ENCODE data around the gene COX18. TPM values are rescaled to one million over a fixed set of nuclear protein-coding genes. Genes with fewer than 3 reads are reported as not detected.
A peak's percentile ranks its signal among the peaks of the same experiment; 100 is the strongest.

Gene COX18, protein sequence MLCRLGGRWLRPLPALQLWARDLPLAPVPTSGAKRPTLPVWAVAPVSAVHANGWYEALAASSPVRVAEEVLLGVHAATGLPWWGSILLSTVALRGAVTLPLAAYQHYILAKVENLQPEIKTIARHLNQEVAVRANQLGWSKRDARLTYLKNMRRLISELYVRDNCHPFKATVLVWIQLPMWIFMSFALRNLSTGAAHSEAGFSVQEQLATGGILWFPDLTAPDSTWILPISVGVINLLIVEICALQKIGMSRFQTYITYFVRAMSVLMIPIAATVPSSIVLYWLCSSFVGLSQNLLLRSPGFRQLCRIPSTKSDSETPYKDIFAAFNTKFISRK
- total RNA-seq = 10.2 and 22.9 TPM in 2 replicates

DNA sequence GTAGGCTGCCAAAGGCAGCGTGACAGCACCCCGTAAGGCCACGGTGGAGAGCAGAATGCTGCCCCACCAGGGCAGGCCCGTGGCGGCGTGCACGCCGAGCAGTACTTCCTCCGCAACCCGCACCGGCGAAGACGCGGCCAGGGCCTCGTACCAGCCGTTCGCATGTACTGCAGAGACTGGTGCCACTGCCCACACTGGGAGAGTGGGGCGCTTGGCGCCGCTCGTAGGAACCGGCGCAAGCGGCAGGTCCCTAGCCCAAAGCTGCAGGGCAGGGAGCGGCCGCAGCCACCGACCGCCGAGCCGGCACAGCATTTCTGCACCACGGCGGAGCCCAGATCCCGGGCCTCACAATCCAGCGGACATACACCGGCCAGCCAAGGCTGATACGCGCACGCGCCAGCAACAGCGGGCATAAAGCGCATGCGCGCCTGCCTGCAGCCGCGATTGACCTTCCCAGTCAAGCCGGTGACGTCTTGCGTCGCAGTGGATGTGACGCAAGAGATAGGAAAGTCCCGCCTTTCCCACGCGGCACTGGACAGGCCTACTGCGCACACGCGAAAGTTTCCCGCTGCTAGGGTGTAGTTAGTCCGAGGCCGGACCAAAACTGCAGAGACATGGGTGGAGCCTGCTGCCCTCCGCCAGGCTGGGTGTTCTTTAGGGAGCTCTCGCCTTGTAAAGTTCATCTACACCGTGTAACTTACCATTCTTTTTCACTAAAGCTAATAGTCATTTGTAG lies at the start of gene COX18:
COX18 (minus strand) TSS at position 379 of the 736 bp plus-strand sequence; CDS start at position 312, 67 bp downstream.
- DNase-seq = peak; percentile 99

- no peak for DNase-seq
Observed at GRCh38 chr4:73109493-73109892, 40.0 kb upstream of the COX18 start.

- no peak for DNase-seq
Observed at GRCh38 chr4:73104695-73105094, 35.2 kb upstream of the COX18 start.

- DNase-seq = no peak
Observed at GRCh38 chr4:73103799-73104503, 34.4 kb upstream of the COX18 start.

DNA sequence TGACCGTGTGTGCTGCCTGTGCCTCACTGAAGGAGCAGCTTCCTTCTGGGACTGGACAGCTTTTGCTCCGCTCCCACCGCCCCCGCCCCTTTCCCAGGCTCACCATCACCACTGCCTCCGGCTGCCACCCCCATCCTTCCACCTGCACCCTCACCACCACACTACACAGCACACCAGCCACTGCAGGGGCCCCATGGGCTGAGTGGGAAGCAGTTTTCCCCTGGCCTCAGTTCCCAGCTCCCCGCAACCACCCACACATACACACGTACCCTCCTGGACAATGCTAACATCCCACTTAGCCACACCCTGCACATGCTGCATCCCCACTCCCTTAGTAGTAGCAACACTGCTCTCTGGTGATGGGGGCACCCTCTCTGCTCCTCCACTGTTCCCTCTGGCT lies 29.6 kb upstream of the COX18 start:
- DNase-seq = peak; percentile 13

DNA sequence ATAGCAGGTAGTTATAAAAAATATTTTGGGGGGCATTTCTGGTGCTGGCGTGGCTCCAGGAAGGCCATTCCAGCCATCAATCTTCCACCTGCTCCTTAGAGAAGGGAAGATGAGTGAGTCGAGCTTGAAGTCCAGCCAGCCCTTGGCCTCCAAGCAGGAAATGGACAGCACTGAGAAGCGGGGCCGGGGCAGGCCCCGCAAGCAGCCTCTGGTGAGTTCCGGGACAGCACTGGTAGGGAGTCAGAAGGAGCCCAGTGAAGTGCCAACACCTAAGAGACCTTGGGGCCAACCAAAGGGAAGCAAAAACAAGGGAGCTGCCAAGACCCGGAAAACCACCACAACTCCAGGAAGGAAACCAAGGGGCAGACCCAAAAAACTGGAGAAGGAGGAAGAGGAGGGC lies 29.2 kb upstream of the COX18 start:
- peak; percentile 49 for DNase-seq

- no peak for DNase-seq
Observed at GRCh38 chr4:73098016-73098415, 28.5 kb upstream of the COX18 start.

GRCh38 chr4:73092868-73093267 lies 23.4 kb upstream of the COX18 start:
- no peak for DNase-seq

DNA sequence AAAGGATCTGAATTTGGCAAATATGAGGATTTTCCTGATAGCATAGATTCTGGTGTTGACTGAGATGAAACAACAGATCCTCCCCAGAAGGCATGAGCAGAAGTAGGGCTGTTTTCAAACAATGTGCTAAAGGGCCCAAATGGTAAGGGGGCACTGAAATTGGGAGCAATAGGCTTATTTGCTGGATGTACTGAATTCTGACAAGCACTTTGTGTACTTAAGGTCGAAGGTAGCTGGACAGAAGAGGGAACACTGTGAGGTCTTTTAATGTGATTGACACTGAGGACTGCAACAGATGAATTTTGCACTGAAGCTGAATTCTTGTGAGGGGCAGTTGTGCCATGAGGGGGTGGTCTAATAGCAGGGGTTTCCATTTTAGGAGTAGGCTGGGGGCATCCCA lies 21.2 kb upstream of the COX18 start:
- DNase-seq = no peak

DNA sequence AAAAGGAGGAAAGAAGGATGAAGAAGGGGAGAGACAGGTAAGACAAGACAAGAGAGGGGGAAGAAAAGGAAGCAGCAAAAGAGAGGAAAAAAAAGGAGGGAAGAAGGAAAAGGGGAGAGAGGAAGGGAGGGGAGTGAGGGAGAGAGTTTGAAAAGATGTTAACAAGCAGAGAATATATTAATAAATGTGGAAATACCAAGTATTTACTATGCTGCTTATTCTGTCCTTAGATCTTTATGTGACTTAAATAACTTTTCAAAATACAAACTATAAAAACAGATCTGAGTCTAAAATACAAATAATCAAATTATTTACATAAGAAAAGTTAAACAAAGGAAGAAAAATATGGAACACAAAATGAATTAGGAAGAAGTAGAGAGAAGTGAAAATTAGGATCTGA lies 18.4 kb upstream of the COX18 start:
- no peak for DNase-seq

GRCh38 chr4:73086095-73086868 lies 16.8 kb upstream of the COX18 start:
- DNase-seq = no peak

DNA sequence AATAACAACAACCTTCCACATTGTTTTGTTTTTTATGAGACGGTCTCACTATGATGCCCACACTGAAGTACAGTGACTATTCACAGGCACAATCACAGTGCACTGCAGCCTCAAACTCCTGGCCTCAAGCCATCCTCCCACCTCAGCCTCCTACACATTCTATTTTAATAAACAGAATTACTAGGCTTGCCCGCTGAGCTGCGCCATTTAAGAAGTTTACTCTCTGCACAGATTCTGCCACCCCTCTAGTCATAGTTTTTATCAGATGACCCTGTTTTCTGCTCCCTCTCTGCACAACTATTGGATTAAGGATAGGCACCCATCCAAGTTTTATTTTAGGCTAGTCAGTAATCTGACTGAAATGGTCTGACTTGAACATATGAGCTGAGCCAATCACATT lies 11.3 kb upstream of the COX18 start:
- DNase-seq = no peak

GRCh38 chr4:73075832-73076231 lies 6.3 kb upstream of the COX18 start:
- DNase-seq = no peak

DNA sequence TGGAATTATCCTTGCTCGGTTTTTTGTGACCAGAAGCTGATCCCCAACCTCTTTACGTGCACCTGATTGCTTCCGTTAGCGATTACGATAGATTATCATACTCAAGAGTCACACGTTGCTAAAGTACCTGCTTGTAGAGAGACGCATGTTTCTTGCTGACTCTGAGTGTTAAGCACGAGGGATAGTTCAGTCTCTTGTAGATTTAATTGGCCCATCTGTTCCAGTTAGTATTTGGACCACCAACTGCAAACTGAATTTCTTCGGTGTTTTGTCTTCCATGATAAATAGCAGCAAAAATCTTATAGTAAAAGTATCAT lies 516 bp upstream of the COX18 start:
- no peak for DNase-seq

GRCh38 chr4:73068491-73069337 lies 802 bp downstream of the COX18 start:
- DNase-seq = peak; percentile 60

- peak; percentile 34 for DNase-seq
Observed at GRCh38 chr4:73067971-73068394, 1.5 kb downstream of the COX18 start.

GRCh38 chr4:73066928-73067327 lies 2.6 kb downstream of the COX18 start:
- no peak for DNase-seq

GRCh38 chr4:73066445-73066844 lies 3.1 kb downstream of the COX18 start:
- DNase-seq = no peak

- DNase-seq = no peak
Observed at GRCh38 chr4:73064536-73064935, 5.0 kb downstream of the COX18 start.

GRCh38 chr4:73055241-73055897 lies 14.1 kb downstream of the COX18 start:
- DNase-seq = no peak

DNA sequence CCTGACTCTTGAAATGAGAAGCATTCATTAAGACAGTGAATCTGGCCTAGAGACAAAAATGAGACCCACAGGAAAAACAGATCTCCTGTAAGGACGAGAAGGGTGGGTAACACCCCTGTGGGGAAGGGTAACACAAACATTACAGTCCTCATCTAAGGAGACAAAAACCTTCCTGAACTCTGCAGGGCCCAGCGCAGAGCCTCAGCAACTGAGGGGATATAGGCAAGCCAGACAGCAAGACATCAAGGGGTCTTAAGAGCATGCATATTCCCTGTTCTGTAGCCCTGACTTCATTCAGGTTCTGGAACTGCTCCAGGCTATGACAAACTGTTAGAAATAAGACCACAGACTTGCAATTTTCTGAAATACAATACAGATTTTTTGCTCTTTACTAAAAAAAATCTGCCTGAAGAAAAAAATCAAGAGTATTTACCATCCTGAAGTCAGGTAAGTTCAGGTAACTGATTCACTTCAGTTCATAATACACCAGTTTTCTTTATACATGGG lies 15.5 kb downstream of the COX18 start:
- DNase-seq = peak; percentile 27

All from dermis blood vessel endothelial cell (primary cell).